GM18519 (cell line): ENCODE results near the gene CBX2.
A peak's percentile ranks its signal among the peaks of the same experiment; 100 is the strongest.

Experiments
- ATAC-seq: cut with Tn5 transposase; IDR thresholded peaks from one replicate; pipeline ENCODE4 v1.9.1; 2021; ENCODE audit warnings: mild to moderate bottlenecking, moderate library complexity; ENCODE audit not compliant: unreplicated experiment, low FRiP score

The CBX2 gene

DNA sequence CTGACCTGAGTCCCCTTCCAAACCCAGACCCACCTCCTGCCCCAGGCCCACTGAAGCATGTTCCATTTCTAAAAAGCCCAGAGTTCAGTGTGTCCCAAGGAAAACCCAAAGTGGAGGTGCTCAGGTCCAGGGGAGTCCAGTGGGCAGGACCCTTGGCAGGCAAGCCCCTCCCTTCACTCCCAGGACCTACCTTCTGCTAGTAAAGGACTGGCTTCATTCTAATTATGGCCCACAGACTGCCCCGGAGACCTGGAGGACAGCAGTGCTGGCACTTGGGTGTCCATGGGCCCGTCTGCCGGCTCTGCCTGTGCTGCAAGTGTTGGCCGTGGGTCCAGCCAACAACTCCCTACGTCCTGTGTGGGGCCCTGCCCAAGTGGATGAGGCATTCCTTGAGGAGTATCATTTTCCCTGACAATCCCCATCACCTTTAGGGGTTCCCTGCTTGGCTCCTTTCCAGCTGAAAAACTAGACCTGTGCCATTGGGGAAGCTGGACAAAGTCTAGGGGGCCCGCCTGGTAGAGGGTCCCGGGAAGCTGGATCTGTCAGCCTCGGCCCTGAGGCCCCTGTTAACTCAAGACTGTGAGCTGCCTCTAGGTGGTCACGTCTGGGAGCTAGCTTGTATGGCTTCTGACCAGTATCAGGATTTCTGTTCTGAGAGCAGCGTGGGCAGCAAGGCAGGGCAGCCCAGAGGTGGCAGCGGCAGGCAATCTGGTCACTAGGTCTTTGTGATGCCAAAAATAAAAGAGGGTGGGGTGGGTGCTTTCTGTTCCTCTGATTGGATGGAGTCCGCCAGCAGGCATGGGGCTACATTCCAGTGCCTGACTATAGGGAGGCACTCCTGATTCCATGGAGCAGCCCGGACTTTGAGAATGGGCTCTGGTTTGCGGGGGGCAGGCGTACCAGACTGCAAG lies 8.2 kb downstream of the CBX2 start:
- ATAC-seq, result no peak

DNA sequence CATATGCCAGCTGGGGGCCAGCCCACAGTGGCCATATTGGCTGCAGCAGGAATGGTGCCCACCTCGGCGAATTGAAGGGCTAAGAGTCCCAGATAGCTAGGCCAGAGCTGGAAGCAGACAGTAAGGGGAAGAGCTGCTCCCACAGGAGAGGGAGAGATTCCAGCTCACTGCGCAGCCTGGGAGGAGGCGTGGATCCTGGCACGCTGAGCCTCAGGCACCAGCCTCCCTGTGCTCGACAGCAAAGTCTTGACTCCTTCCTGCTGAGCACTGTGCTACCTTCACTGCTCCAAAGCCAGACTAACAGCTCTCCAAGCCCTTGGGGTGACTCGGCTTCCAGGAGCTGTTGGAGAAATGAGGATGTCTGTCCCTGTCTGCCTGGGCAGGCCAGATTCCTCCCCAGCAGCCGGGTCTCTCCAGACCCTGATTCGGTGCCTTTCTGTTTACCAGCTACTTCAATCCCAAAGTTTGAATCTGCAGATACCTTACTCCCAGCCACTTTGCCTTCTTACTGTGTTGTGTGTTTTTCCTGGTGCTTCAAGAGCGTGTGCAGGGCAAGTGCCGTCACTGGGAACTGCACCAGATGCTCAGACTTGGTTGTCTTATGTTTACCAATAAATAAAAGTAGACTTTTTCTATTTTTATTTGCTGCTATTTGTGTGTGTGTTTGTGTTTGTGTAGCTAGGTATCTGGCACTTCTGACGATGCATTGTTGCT lies 9.1 kb downstream of the CBX2 start:
- ATAC-seq, result no peak

DNA sequence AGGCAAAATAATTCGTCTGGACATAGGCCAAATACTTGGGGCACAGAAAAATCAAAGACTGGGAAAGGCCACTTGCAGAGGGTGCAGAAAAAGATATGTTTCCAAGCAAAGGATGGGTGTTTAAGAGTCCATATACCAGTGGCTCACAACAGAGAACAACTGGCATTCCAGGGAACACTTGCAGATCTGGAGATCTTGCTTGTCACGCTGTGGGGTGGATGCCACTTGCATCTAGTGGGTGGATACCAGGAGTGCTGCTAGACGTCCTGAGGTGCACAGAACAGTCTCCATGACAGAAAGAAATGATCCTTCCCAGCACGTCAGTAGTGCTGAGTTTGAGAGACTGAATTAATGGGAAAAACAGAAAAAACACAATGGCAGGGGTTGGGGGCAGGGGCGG lies 10.5 kb downstream of the CBX2 start:
- no peak for ATAC-seq

DNA sequence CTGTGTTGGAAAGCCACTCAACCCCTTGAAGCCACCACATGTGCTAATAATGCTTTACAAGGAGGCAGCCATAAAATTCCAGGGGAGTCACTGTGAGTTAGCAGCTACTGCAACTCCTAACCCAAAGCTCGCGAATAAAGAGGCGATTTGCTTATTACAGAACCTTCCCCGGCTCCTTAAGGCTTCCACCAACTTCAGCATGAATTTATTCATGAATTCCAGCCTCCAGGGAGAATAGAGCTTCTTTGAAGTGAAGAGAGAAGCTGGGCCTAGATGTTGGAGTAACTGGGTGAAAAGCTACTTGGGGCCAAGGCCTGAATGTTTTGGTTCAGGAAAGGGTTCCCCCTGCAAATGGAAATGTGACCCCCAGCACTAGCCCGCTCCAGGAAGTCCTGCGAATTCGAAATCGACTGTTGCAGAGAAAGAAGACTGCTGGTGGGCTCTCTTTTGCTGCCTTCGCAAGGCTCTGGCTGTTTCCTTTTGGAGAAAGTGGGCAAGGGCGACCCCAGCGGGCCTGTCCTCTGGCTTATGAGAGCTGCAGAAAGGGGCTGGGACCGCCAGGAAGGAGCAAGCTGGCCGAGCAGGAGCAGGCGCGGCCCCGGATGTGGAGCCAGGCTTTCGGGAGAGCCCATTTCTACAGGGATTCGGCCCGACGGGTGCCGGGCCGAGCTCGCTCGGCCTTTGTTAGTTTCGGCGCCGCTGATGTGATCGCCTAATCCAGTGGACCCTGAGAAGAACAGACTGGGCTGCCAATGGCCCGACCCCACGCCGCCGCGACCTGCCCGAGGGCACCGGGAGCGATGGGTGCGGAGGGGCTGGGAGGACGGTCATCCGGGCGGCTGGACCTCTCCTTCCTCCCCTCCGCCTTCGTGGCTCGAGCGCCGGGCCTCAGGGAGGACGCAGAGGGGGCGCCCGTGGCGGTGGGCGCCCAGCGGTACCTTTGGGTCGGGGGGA lies 11.3 kb downstream of the CBX2 start:
- ATAC-seq, result no peak

DNA sequence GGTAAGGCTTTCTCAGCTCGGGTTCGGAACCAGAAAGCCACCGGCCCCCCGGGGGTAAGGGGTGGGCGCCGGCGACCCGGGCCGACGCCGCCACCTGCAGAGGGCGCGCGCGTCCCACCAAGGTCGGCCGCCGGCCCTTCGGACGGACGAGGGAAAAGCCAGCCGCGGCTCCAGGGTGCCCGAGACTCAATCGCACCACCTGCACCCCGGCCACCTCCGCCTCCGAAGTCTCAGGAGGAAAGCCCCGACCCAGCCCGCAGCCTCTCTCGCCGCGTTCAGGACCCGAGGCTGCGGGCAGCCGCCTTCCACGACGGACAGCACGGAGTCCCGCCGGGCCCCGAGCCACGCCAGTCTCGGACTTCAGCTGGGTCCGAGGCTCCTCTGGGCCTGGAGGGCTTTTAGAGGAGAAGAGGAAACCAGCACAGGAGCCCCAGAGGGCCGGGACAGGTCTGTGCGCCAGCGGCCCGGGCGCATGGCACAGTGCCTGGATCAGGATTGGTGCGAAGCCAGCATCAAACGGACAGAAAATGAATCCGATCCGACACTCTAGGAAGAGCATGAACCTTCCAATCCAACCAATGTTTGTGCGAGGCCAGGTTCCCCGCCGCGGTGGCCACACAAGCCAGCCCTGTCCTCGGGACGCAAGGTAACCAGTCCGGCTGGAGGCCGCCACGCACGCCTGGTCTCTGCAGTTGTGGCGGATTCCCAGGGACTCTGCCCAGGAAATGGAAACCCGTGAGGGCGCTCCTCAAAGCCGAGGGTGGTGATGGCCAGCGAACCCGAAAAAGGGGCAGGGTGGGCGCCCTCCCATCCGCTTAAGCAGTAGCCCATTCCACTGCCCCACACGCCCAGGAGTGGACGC lies 12.2 kb downstream of the CBX2 start:
- ATAC-seq, result no peak

DNA sequence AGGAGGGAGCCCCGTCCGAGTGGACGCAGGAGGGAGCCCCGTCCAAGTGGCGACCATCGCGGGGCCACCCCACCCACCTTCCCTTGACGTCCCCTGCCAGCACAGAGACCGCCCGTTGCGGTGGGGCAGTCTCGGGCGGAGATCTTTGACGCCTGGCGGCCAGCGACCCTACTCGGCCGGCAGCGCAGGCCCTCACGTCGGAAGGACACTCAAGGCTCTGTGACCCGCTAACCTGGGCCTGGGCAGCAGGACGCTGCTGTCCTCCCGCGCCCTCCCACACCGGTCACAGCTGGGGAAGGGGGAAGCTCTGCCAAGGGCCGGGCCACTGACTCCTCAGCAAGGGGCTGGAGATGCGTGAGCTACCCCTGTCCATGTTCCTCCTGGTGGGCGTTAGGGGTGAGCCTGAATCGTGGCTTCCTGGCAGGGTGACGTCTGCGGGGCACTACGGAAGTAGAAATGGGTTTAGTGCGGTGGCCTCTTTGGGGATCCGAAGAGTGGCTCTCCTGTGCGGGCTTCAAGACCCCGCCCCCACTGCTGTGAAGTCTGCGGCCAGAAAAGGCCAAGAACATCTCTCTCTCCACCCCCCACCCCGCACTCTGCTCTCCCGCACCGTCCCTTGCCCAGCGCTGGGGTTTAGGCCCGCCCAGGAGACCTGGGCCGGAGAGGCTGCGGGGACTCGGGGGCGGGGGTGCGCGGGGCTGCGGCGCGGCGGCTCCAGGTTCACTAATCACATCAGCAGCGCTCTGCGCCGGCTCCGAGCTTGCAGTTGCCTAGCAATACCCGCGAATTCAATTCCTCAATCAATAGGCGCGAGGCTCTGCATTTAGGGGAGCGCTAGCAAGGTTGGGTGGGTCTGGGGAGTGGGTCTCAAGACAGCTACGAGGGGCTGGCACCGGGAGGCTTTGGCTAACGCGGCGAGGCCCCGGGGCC lies 13.1 kb downstream of the CBX2 start:
- no peak for ATAC-seq

DNA sequence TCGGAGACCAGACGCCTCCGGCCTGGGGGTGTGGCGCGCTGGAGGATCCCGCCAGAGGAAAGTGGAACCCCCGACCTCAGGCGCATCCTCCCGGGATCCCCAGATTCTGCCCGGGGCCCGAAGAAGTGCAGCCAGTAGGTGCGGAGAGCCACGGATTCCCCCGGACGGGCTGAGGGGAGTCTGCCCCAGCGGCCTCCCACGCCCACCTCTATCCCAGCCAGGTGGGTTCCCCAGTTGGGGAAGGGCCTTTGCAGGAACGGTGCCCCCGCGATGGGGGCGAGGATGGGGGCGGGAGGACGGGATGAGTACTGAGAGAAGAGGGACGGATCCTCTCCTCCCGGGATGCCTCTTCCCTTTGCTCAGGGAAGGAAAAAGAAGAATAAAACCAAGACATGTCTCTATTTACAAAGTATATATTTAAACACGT lies 13.8 kb downstream of the CBX2 start:
- ATAC-seq, result no peak

DNA sequence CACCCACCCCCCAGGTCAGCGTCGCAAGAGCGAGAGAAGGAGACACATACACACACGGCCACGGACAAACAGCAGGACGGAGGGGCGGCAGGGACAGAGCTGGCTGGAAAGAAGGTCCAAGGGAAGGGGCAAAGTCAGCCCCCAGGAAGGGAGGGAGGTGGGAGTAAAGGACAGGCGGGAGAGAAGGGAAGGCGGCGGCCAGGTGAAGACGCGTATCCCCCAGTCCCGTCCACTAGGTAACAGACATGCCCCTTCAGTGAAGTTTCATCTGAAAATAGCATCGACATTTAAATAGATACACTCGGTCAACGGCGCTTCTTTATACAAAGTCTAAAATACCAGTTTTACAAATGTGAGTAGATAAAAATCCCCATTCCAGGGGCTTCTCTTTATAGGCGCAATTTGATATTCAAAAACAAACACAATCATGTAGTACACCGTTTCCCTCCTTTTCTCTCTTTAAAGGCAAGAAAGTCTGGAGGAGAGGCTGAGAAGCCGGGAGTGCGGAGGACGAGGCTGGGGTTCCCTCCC lies 14.5 kb downstream of the CBX2 start:
- no peak for ATAC-seq

DNA sequence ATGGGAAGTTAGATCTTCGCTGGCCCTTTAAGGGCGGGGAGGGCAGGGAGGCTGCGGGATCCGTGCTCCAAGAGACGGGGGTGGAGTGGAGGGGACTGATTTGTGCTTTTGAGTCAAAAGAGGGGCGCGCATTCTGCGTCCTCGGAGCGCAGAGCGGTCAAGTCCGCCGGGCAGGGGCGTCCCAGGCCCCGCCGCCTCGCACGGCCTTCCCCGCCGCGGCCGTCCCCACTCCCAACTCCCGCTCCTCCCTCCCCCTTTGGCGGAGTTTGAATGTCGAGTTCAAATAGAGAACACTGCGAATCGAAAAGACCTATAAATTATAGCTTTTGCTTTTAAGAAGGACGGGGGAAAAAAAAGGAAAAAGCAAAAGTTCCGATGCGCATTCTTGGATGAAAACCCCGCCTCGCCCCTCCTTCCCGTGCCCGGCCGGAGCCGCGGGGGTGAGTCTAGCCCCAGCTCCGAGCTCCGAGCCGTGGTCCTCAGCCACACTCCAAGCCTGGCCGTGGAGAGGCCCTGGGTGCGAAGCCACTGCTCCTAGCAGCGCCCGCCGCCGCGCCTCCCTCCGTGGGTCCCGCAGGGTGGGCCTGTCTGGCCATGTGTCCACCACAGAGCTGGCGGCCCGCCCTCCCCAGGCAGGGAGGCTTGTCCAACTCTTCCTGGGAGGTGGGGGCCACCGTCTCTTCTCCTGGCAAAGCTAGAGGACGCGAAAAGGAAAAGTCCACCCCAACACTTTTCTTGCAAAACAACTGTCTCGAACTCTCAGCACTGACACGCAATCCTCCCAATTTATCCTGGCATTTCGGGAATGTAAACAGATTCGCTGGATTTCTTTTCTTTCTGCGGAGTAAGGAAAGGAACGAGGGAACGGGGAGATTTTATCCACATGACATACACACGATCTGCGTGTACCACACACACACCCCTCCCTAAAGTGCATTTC lies 15.3 kb downstream of the CBX2 start:
- ATAC-seq, result no peak

DNA sequence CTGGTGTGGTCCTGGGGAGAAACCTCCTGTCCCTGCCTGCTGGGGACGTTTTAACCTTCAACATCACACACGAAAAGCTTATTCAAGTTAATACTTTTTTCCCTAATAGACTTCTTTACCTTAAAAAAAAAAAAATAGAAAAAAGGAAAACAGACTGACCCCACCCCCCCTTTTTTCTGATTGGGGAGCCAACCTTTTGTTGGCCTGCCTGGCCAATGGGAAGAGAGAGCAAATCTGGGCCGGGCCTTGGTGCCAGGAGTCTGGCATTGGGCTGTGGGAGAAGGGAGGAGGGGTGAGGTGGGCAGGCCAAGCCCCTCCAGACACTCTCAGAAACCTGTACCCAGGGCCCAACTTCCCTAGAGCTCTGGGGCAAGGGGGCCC lies 16.0 kb downstream of the CBX2 start:
- no peak for ATAC-seq

DNA sequence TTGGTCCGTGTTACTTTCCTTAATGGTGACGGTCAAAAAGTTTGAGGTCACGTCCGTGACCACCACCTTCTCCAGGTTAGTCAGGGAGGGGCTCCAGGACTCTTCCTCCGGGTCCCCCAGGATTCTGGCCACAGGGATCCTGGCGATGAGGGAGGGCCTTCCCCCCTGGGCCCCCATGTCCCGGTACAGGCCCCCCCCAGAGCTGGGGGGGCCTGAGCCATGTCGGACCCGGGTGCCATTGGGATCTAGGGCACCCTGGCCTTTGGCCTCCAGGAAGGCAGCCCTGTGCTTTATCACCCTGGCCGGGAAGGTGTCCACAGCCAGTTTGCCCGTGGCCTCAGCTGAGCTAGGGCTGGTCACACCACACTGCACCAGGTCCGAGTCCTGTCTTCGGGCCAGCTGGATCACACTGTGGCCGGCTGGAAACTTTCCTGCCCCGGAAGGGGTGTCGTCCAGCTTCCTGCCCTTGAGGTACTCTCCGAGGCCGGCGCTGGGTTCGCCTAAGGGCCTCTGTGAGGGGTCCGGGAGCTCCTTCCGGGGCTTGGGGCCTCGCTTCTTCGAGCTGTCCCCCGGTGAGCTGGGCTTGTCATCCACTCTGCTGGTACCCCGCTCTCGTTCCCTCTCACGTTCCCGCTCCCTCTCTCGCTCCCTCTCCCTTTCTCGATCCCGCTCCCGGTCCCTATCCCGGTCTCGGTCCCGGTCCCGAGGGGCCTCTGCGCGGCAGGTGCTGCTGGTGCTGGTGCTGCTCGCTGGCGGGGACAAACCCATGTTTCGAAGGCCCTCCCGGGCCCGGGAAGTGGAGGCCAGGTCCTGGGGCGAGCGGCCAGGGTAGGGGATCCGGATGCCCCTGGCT lies 16.9 kb downstream of the CBX2 start:
- no peak for ATAC-seq

DNA sequence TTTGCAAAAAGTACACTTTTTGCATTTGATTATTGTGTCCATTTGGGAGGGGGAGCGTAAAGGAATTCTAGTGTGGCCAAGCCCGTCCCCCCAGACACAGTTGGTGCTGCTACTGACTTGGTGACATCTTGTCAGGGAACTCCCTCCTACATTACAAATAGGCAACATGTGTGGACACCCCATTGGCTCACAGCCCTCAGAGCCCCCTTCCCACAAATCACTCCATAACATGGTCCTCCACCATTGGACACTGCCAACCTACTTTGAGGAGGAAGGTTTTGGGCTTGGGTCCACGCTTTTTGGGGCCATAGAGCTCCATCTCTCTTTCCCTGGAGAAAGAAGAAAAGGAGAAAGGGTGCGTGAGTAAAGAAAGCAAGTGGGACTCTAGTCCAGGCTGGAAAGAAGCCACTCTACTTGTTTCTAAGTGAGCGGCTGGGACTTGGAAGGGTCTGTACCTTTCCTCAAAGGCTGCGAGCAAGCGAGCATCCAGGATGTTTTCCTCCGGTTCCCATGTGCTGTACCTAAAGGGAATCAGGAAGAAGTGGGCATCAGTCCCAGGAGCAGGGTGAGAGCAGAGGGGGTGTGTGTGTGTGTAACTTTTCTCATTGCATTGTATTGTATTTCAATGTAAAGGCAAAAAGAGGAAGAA lies 18.0 kb downstream of the CBX2 start:
- ATAC-seq, result no peak

DNA sequence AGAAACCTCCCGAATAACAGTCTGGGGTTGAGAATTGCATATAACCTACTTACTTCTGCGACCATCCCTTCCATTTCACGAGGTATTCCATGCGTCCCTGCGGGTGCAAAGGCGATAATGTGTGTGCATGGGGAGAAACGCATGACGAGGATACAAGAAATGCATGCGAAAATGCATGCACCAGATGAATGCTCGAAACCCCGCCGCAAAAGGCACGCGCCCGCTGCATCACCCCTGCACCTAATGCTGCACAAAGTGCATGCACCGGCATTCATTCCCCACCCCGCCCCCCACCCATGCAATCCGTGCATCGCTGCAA lies 18.5 kb downstream of the CBX2 start:
- ATAC-seq, result no peak

DNA sequence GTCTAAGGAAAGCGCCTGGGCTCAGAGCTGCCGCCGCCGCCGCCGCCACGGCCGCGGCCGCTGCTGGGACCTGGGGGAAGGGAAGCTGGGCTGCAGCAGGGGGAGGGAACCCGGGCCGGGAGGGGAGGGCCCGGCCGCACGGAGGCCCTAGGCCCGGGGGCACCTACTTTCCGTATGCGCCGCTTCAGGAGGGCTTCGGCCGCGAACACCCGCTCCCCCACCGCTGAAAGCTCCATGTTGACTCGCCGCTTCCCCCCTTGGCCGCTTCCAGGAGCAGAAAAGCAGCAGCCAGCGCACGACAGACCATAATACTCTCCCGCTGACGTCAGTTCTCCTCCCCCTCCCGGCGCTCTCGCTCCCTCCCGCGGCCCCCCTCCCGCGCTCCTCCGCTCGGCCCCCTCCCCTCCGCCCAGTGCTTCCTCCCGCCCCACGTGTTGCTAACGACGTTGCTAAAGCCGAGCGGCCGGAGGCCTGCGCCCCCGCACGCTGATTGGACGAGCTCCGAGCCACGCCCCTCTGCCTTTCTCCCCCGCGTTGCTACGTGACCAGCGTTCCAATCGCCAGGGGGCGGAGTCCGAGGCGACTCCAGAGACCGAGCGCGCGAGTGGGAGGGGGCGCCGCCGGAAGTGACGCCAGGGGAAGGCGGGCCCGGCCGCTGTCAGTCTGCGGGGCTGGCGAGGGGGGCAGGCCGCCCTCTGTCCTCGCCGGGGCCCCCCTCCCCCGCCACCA lies 19.0 kb downstream of the CBX2 start, which contains the start of gene CBX8:
CBX8 (minus strand) TSS at position 315 of the 729 bp plus-strand sequence; CDS start at position 236, 79 bp downstream.
- ATAC-seq, result peak; percentile 74

DNA sequence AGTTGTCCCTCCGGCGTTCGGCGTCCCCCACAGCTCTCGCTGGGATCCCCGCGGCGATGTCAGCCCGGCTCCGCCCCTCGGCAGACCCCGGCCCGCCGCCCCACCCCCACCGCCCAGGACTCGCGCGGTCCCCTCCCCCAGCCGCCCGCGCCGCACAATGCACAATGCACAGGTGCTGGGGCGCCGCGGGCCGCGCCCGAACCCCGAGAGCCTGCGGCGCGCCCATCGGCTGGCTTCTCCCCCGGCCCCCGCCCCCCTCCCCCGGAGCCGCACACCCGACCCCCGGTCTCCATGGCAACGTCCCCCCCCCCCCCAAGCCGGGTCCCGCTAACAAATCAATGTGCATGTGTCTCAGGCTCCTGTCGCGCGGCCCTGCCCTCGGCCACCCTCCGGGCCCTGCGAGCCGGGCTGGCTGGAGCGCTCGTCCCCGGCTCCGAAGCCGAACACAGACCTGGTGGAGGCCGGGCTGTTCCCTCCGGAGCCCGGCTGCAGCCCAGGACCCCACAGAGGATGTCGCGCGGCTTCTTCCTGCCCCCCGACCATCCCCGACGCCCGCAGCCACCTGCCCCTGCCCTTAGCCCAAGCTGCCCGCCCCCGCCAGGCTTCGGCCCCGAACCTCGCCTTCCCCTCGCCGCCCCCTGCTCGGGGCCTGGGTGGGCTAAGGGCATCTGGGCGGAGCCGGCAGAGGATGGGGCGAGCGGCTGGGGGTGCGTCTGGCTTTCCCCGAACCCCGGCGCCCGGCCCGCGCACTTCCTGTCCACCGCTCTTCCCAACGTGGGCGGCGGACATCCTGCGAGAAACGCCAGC lies 19.7 kb downstream of the CBX2 start:
- peak; percentile 11 for ATAC-seq
